ENCODE measurements around the gene GDPD1.

GDPD1 gene

GRCh38 chr17:59315866-59316265 is 95.6 kb downstream of the GDPD1 start:
- no peak for DNase-seq (ENCODE audit: low spot score)
